Neuronal stem cell (in vitro differentiated cells): ENCODE data around the gene ANKMY1.
"Not testable (repeated sequence)": the region's sequence is repeated elsewhere in the genome, so short reads cannot be mapped to it uniquely, and the experiment has no call there.

Source experiments
- DNase-seq: peaks from one replicate; pipeline ENCODE4 v3.0.0-alpha.2; 2013; ENCODE audit warnings: low spot score
- H2AFZ ChIP-seq: one replicate; pipeline ENCODE4 v1.6.1; 2013; ENCODE audit warnings: mild to moderate bottlenecking, low read length, inconsistent platforms
- H2AK5ac ChIP-seq: 2 replicates; pipeline ENCODE4 v1.6.1; 2013; ENCODE audit warnings: low read depth, mild to moderate bottlenecking, inconsistent platforms, low read length, moderate library complexity, mixed read lengths
- H2BK120ac ChIP-seq: 2 replicates; pipeline ENCODE4 v1.6.1; 2013; ENCODE audit warnings: low read depth, mild to moderate bottlenecking, inconsistent platforms, low read length, moderate library complexity, mixed read lengths
- H2BK12ac ChIP-seq: one replicate; pipeline ENCODE4 v1.6.1; 2013; ENCODE audit warnings: low read length, inconsistent platforms
- H2BK15ac ChIP-seq: 2 replicates; pipeline ENCODE4 v1.6.1; 2013; ENCODE audit warnings: mild to moderate bottlenecking, low read length, inconsistent platforms, mixed read lengths
- H2BK5ac ChIP-seq: one replicate; pipeline ENCODE4 v1.6.1; 2013; ENCODE audit warnings: inconsistent platforms, mild to moderate bottlenecking, low read length, moderate library complexity
- H3K14ac ChIP-seq: one replicate; pipeline ENCODE4 v1.6.1; 2013; ENCODE audit warnings: low read length, inconsistent platforms
- H3K18ac ChIP-seq: 2 replicates; pipeline ENCODE4 v1.6.1; 2013; ENCODE audit warnings: low read length, inconsistent platforms
- H3K23ac ChIP-seq: 2 replicates; pipeline ENCODE4 v1.6.1; 2013; ENCODE audit warnings: low read depth, mild to moderate bottlenecking, mixed read lengths, low read length, inconsistent platforms; ENCODE audit not compliant: poor library complexity
- H3K27ac ChIP-seq: replicated peaks from 3 replicates; pipeline ENCODE4 v1.5.1; 2013; ENCODE audit warnings: low read length, inconsistent platforms
- H3K27me3 ChIP-seq, 3 experiments: 2 replicates each; pipeline ENCODE4 v1.6.1; 2013; ENCODE audit warnings: low read length in 3 of 3, mild to moderate bottlenecking in 2 of 3, inconsistent platforms in 1 of 3, low read depth in 1 of 3, mixed read lengths in 1 of 3, moderate library complexity in 1 of 3; ENCODE audit not compliant: control insufficient read depth in 3 of 3, insufficient read depth in 3 of 3
- H3K36me3 ChIP-seq, 2 donors: replicated peaks in 1 of 2; 2 replicates each; pipeline ENCODE4 v1.6.1; 2013; ENCODE audit warnings: low read length in 2 of 2; ENCODE audit not compliant: control insufficient read depth in 2 of 2, insufficient read depth in 2 of 2
- H3K4ac ChIP-seq: 2 replicates; pipeline ENCODE4 v1.6.1; 2013; ENCODE audit warnings: inconsistent platforms, mild to moderate bottlenecking, low read length, moderate library complexity
- H3K4me1 ChIP-seq, 2 donors: 1 replicate in 1 of 2; 2 replicates in 1 of 2; pipeline ENCODE4 v1.6.1; 2013; ENCODE audit warnings: low read length in 2 of 2, low read depth in 1 of 2; ENCODE audit not compliant: control insufficient read depth in 2 of 2, insufficient read depth in 1 of 2
- H3K4me2 ChIP-seq: one replicate; pipeline ENCODE4 v1.6.1; 2013; ENCODE audit warnings: mild to moderate bottlenecking, low read length, inconsistent platforms; ENCODE audit not compliant: insufficient read depth, poor library complexity, severe bottlenecking
- H3K4me3 ChIP-seq, 2 donors: 2 replicates each; pipeline ENCODE4 v1.5.1; 2013; ENCODE audit warnings: low read length in 2 of 2, mild to moderate bottlenecking in 2 of 2, inconsistent platforms in 1 of 2, moderate library complexity in 1 of 2
- H3K79me1 ChIP-seq: one replicate; pipeline ENCODE4 v1.6.1; 2013; ENCODE audit warnings: low read depth, mild to moderate bottlenecking, inconsistent platforms, low read length, moderate library complexity
- H3K9ac ChIP-seq: one replicate; pipeline ENCODE4 v1.6.1; 2013; ENCODE audit warnings: mild to moderate bottlenecking, low read depth, low read length, inconsistent platforms; ENCODE audit not compliant: poor library complexity
- H3K9me3 ChIP-seq, 2 donors: replicated peaks in 1 of 2; 2 replicates each; pipeline versions ENCODE3 to v1.6.1; 2013; ENCODE audit warnings: low read length in 2 of 2, mild to moderate bottlenecking in 2 of 2, inconsistent platforms in 1 of 2, low read depth in 1 of 2, mixed read lengths in 1 of 2, moderate library complexity in 1 of 2; ENCODE audit not compliant: control insufficient read depth in 2 of 2, insufficient read depth in 1 of 2
- H4K8ac ChIP-seq: one replicate; pipeline ENCODE4 v1.6.1; 2013; ENCODE audit warnings: low read depth, mild to moderate bottlenecking, inconsistent platforms, low read length, moderate library complexity
- H4K91ac ChIP-seq: one replicate; pipeline ENCODE4 v1.6.1; 2013; ENCODE audit warnings: low read length, low read depth, mild to moderate bottlenecking, inconsistent platforms; ENCODE audit not compliant: poor library complexity
- WGBS, 2 donors: extraction: QIAGEN DNeasy Blood & Tissue Kit; methylation state at CpG; one replicate each; pipeline ENCODE4 v1.1.7; 2013; ENCODE audit warnings: missing lambda C conversion rate in 2 of 2, mixed read lengths in 1 of 2; ENCODE audit not compliant: insufficient read length in 2 of 2, insufficient replicate concordance in 1 of 2; ENCODE audit errors: extremely low coverage in 2 of 2; 5-methylcytosine and 5-hydroxymethylcytosine counted together

Gene ANKMY1

GRCh38 chr2:240564561-240565332 is 7.0 kb upstream of the ANKMY1 start:
- Histone ChIP-seq H3K4me1 (peaks cover 27 to 30% of the 10 kb centered on the region in 2 donors), H3K4me2 (no peak overlapping the region), H4K8ac (no peak overlapping the region), H3K36me3 (peaks cover 0 to 8% of the 10 kb centered on the region in 2 donors), H3K9me3 (peaks cover 0 to 4% of the 10 kb centered on the region in 2 donors), H3K79me1 (peaks cover 2% of the 10 kb centered on the region), H3K27me3 (peaks cover 0 to 28% (median 16%) of the 10 kb centered on the region in 3 experiments), H2AK5ac (peak overlapping the region; percentile 97), H3K18ac (no peak overlapping the region), H2BK12ac (no peak overlapping the region), H3K23ac (peak overlapping the region; percentile 5), H2BK15ac (peak overlapping the region; percentile 65), H4K91ac (no peak overlapping the region), H2AFZ (no peak overlapping the region), H2BK120ac (no peak overlapping the region), H2BK5ac (peak overlapping the region; percentile 10), H3K4ac (no peak overlapping the region), H3K27ac (no peak overlapping the region), H3K14ac (no peak overlapping the region), H3K4me3 (peak overlapping the region in 1 of 2 donors; percentile 51), H3K9ac (no peak overlapping the region)
- DNase-seq: no peak
- WGBS, 2 donors: no CpG with 5 or more reads among the region's 10 CpGs

GRCh38 chr2:240563951-240564560 is 6.3 kb upstream of the ANKMY1 start:
- H2AK5ac ChIP-seq: peak overlapping the region; percentile 20
- H2BK12ac ChIP-seq: no peak overlapping the region
- no peak overlapping the region for H4K91ac ChIP-seq
- peaks cover 0 to 4% of the 10 kb centered on the region in 2 donors for H3K9me3 ChIP-seq
- H3K4me2 ChIP-seq: no peak overlapping the region
- DNase-seq: no peak
- H3K27ac ChIP-seq: no peak overlapping the region
- no peak overlapping the region for H3K23ac ChIP-seq
- peaks cover 0 to 22% (median 14%) of the 10 kb centered on the region in 3 experiments for H3K27me3 ChIP-seq
- H3K14ac ChIP-seq: no peak overlapping the region
- H3K18ac ChIP-seq: no peak overlapping the region
- H2BK15ac ChIP-seq: no peak overlapping the region
- no peak overlapping the region for H4K8ac ChIP-seq
- no peak overlapping the region for H3K4ac ChIP-seq
- peaks cover 4% of the 10 kb centered on the region for H3K79me1 ChIP-seq
- no peak overlapping the region for H3K9ac ChIP-seq
- no peak overlapping the region for H2BK120ac ChIP-seq
- peaks cover 23 to 25% of the 10 kb centered on the region in 2 donors for H3K4me1 ChIP-seq
- H3K36me3 ChIP-seq: peaks cover 0 to 12% of the 10 kb centered on the region in 2 donors
- WGBS, 2 donors: no CpG with 5 or more reads among the region's 12 CpGs
- no peak overlapping the region for H2BK5ac ChIP-seq
- no peak overlapping the region for H3K4me3 ChIP-seq
- H2AFZ ChIP-seq: no peak overlapping the region

GRCh38 chr2:240563231-240563630 is 5.4 kb upstream of the ANKMY1 start:
- not testable (repeated sequence) for H2BK15ac ChIP-seq, H4K91ac ChIP-seq, H3K4ac ChIP-seq, H3K14ac ChIP-seq, H3K79me1 ChIP-seq, H3K4me2 ChIP-seq, H3K27ac ChIP-seq, H3K23ac ChIP-seq, H4K8ac ChIP-seq, H2AFZ ChIP-seq, DNase-seq, H2BK120ac ChIP-seq, H3K4me3 ChIP-seq, H2BK12ac ChIP-seq, H3K9me3 ChIP-seq, H3K18ac ChIP-seq, H2BK5ac ChIP-seq, H3K9ac ChIP-seq, H2AK5ac ChIP-seq
- Histone ChIP-seq H3K4me1 (peaks cover 24 to 25% of the 10 kb centered on the region in 2 donors), H3K36me3 (peaks cover 0 to 20% of the 10 kb centered on the region in 2 donors), H3K27me3 (peaks cover 0 to 21% (median 11%) of the 10 kb centered on the region in 3 experiments)
- WGBS, 2 donors: no CpG with 5 or more reads among the region's 17 CpGs

GRCh38 chr2:240561325-240561971 is 3.7 kb upstream of the ANKMY1 start:
- Histone ChIP-seq H3K23ac (no peak overlapping the region), H4K91ac (no peak overlapping the region), H2BK120ac (peak overlapping the region; percentile 49), H2BK15ac (no peak overlapping the region), H4K8ac (no peak overlapping the region), H3K4me3 (peak overlapping the region; percentile 76 to 79), H3K27ac (peak overlapping the region; percentile 45), H3K4me1 (peaks cover 14% of the 10 kb centered on the region in 2 donors), H3K36me3 (peaks cover 0 to 22% of the 10 kb centered on the region in 2 donors), H3K18ac (peak overlapping the region; percentile 95), H2AK5ac (no peak overlapping the region), H2BK12ac (no peak overlapping the region), H2AFZ (peak overlapping the region; percentile 97), H3K14ac (peak overlapping the region; percentile 96), H3K4ac (no peak overlapping the region), H3K27me3 (peaks cover 0 to 11% (median 0%) of the 10 kb centered on the region in 3 experiments), H3K4me2 (peak overlapping the region; percentile 78), H3K9me3 (peaks cover 0 to 2% of the 10 kb centered on the region in 2 donors), H3K9ac (peak overlapping the region; percentile 82), H2BK5ac (no peak overlapping the region), H3K79me1 (peaks cover 2% of the 10 kb centered on the region)
- DNase-seq: no peak
- WGBS, 2 donors: no CpG with 5 or more reads among the region's 14 CpGs
